Measurements from ENCODE around the gene CMTM8.

CMTM8 gene

DNA sequence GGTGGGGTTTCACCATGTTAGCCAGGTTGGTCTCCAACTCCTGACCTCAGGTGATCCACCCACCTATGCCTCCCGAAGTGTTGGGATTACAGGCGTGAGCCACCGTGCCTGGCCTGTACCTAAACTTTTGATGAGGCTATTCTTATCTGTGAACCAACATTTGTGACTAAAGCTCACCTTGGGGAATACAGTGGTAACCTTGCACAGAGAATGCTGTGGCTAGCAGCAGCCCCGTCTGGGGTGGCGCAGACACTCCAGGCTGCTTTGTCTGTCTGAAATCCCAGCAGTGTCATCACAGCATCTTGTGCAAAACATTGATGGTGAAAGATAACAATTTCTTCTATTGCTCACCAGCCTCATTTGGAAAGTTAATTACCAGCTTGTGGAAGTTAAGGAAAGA is 58.9 kb downstream of the CMTM8 start:
- Mint-ChIP-seq H3K27ac (no peak overlapping the region), H3K27me3 (no peaks in the 10 kb centered on the region), H3K4me1 (peaks cover 5 to 6% of the 10 kb centered on the region in 2 donors), H3K4me3 (no peak overlapping the region), H3K9me3 (no peaks in the 10 kb centered on the region), H3K36me3 (no peaks in the 10 kb centered on the region)
- DNase-seq (no peak), ATAC-seq (replicated peaks) (no peak)

- Mint-ChIP-seq H3K9me3 (no peaks in the 10 kb centered on the region), H3K4me3 (no peak overlapping the region), H3K4me1 (peaks cover 4 to 5% of the 10 kb centered on the region in 2 donors), H3K27ac (no peak overlapping the region), H3K36me3 (no peaks in the 10 kb centered on the region), H3K27me3 (peaks cover 2 to 3% of the 10 kb centered on the region in 2 donors)
- DNase-seq (no peak), ATAC-seq (replicated peaks) (no peak)
Measured at GRCh38 chr3:32301426-32301825, 62.9 kb downstream of the CMTM8 start.

DNA sequence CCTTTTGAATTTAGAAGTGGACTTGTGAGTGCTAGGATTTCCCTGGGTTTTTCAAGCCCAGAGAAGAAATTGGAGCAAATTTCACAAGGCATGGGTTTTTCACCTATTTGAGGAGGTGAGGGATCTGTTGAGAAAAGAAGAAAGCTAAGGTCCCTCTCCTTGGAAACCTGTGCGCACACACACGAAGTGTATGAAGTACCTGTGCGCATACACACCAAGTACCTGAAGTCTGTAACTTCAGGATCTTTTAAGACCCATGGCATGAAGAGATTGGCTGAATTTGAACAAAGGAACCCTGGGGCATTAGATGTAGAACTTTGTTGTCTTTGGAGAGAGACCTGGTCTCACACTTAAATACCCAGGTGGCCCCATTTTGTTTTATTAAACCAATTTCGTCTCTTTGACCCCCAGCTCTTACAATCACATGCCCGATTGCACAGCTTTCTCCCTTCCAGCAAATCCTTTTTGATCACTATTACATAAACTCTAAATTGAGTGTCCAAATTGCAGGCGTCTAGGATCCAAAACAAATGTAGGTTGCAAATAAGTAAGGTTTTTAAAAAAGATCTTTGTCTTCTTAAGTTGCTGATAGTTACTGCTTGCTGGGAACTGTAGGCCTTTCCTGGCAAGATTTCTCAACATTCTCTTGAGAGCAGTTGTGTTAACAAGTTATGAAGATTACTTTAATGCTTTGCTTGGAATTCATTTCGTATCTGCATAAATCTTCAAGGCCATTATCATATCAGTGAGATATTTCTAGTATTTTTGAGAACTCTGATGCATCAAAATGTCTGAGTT is 64.3 kb downstream of the CMTM8 start:
- Mint-ChIP-seq H3K4me1 (peaks cover 0 to 2% of the 10 kb centered on the region in 2 donors), H3K4me3 (no peak overlapping the region)
- no peak for DNase-seq

DNA sequence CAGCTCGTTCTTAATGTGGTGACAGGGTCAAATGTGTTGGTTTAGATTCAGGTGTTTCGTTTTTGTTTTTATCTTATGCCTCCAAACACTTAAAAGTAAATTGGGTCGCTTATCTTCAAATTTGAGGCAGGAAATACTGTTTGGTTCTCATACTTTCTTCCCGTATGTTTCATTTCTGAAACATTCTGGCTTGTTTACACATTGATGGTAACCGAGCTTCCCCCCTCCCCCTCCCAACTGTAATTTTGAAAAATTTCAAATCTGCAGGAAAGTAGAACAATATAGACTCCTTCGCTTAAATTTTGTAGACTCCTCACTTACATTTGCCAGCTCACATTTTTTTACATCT is 64.9 kb downstream of the CMTM8 start:
- Mint-ChIP-seq H3K4me3 (no peak overlapping the region), H3K36me3 (no peaks in the 10 kb centered on the region), H3K27me3 (peaks cover 3 to 6% of the 10 kb centered on the region in 2 donors), H3K9me3 (peaks cover 0 to 3% of the 10 kb centered on the region in 2 donors), H3K4me1 (peaks cover 0 to 2% of the 10 kb centered on the region in 2 donors), H3K27ac (no peak overlapping the region)
- ATAC-seq (replicated peaks) (no peak), DNase-seq (no peak)

More for the DNA sequence above, 64.3 kb downstream of the CMTM8 start:
- ATAC-seq (replicated peaks): no peak
- no peaks in the 10 kb centered on the region for H3K36me3 Mint-ChIP-seq
- peaks cover 0 to 3% of the 10 kb centered on the region in 2 donors for H3K9me3 Mint-ChIP-seq
- no peak overlapping the region for H3K27ac Mint-ChIP-seq
- peaks cover 3 to 6% of the 10 kb centered on the region in 2 donors for H3K27me3 Mint-ChIP-seq

GRCh38 chr3:32303977-32304881 is 65.7 kb downstream of the CMTM8 start:
- Mint-ChIP-seq H3K27me3 (peaks cover 3 to 6% of the 10 kb centered on the region in 2 donors), H3K36me3 (no peaks in the 10 kb centered on the region), H3K4me3 (no peak overlapping the region), H3K9me3 (peaks cover 0 to 3% of the 10 kb centered on the region in 2 donors), H3K27ac (no peak overlapping the region), H3K4me1 (peaks cover 0 to 2% of the 10 kb centered on the region in 2 donors)
- ATAC-seq (replicated peaks) (no peak), DNase-seq (no peak)

- Mint-ChIP-seq H3K4me1 (peaks cover 8 to 10% of the 10 kb centered on the region in 2 donors), H3K4me3 (no peak overlapping the region), H3K27me3 (peaks cover 6 to 10% of the 10 kb centered on the region in 2 donors), H3K9me3 (peaks cover 0 to 3% of the 10 kb centered on the region in 2 donors), H3K27ac (no peak overlapping the region), H3K36me3 (no peaks in the 10 kb centered on the region)
- DNase-seq (no peak), ATAC-seq (replicated peaks) (no peak)
Measured at GRCh38 chr3:32305361-32305876, 66.9 kb downstream of the CMTM8 start.

GRCh38 chr3:32306072-32306471 is 67.6 kb downstream of the CMTM8 start:
- Mint-ChIP-seq H3K36me3 (no peaks in the 10 kb centered on the region), H3K27ac (no peak overlapping the region), H3K4me3 (no peak overlapping the region), H3K27me3 (peaks cover 6 to 10% of the 10 kb centered on the region in 2 donors), H3K4me1 (peaks cover 8 to 10% of the 10 kb centered on the region in 2 donors), H3K9me3 (peaks cover 0 to 3% of the 10 kb centered on the region in 2 donors)
- ATAC-seq (replicated peaks): no peak
- DNase-seq: no peak

- no peaks in the 10 kb centered on the region for H3K36me3 Mint-ChIP-seq
- peaks cover 6 to 19% of the 10 kb centered on the region in 2 donors for H3K27me3 Mint-ChIP-seq
- peaks cover 16 to 17% of the 10 kb centered on the region in 2 donors for H3K4me1 Mint-ChIP-seq
- H3K9me3 Mint-ChIP-seq: peaks cover 0 to 3% of the 10 kb centered on the region in 2 donors
- no peak overlapping the region for H3K27ac Mint-ChIP-seq
- no peak for ATAC-seq (replicated peaks)
- H3K4me3 Mint-ChIP-seq: no peak overlapping the region
- DNase-seq: no peak
Measured at GRCh38 chr3:32307591-32307990, 69.1 kb downstream of the CMTM8 start.

- peaks cover 11 to 19% of the 10 kb centered on the region in 2 donors for H3K27me3 Mint-ChIP-seq
- peaks cover 17 to 25% of the 10 kb centered on the region in 2 donors for H3K4me1 Mint-ChIP-seq
- no peak for ATAC-seq (replicated peaks)
- H3K36me3 Mint-ChIP-seq: no peaks in the 10 kb centered on the region
- H3K4me3 Mint-ChIP-seq: no peak overlapping the region
- H3K9me3 Mint-ChIP-seq: peaks cover 0 to 3% of the 10 kb centered on the region in 2 donors
- no peak overlapping the region for H3K27ac Mint-ChIP-seq
- no peak for DNase-seq
Measured at GRCh38 chr3:32308378-32308777, 69.9 kb downstream of the CMTM8 start.

- DNase-seq (no peak), ATAC-seq (replicated peaks) (peak; percentile 81 to 82)
- H3K27me3 Mint-ChIP-seq: peaks cover 16 to 27% of the 10 kb centered on the region in 2 donors
- H3K9me3 Mint-ChIP-seq: peaks cover 0 to 3% of the 10 kb centered on the region in 2 donors
- no peak overlapping the region for H3K4me3 Mint-ChIP-seq
- H3K36me3 Mint-ChIP-seq: no peaks in the 10 kb centered on the region
- peaks cover 24 to 35% of the 10 kb centered on the region in 2 donors for H3K4me1 Mint-ChIP-seq
- no peak overlapping the region for H3K27ac Mint-ChIP-seq
Measured at GRCh38 chr3:32309654-32310242, 71.3 kb downstream of the CMTM8 start.

DNA sequence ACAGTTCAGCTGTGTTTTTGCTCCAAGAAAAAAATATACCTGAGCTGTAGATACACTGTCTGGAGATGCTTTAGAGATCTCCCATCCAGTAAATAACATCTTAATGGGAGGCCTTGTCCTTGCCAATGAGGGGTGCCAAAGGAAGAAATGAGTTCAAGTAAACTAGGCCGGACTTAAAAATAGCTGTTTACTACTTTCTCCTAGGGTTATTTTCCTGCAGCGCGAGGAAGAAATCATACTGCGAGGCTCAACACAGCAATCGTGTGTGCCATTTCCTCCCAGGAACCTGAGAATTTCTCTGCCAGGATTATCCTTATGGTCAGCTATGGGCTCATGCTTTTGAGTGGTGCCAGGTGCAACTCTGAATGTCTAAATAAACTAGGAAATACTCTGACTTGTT is 71.9 kb downstream of the CMTM8 start:
- H3K4me1 Mint-ChIP-seq: peaks cover 24 to 35% of the 10 kb centered on the region in 2 donors
- no peak for ATAC-seq (replicated peaks)
- H3K9me3 Mint-ChIP-seq: peaks cover 0 to 3% of the 10 kb centered on the region in 2 donors
- peaks cover 16 to 27% of the 10 kb centered on the region in 2 donors for H3K27me3 Mint-ChIP-seq
- no peak overlapping the region for H3K27ac Mint-ChIP-seq
- no peaks in the 10 kb centered on the region for H3K36me3 Mint-ChIP-seq
- no peak for DNase-seq
- H3K4me3 Mint-ChIP-seq: no peak overlapping the region

DNA sequence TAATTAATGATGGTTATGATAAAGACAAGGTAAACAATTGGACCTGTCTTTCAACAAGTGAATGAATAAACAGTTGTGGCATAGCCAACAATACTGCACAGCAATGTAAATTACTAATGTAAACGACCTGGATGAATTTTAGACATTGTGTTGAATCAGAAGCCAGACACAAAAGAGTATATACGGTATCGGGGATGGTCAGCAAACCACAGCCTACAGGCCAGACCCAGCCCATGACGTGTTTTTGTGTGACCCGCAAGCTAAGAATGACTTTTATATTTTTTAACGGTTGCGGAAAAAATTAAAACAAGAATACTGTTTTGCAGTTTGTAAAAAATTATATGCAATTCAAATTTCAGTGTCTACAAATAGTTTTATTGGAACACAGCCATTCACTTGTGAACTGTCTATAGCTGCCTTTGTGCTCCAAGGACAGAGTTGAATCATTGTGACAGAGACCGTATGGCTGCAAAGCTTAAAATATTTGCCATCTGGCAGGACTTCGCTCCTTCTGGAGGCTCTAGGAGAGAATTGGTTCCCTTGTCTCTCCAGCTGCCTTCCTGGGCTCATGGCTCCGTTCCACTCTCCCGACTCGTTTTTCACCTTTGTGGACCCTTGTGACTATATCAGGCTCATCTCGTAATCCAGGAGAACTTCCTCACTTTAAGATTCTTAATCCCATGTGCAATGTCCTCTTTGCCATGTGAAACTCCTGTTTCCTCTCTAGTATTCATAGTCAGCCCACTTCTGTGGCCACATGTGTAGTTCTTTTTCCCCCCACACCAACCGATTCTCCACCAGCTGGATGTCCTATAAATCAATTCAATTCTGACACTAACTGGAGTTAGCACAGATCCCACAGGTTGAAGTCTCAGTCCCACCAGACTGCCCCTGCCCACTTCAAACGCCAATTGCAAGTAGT is 72.7 kb downstream of the CMTM8 start:
- DNase-seq (no peak), ATAC-seq (replicated peaks) (no peak)
- no peak overlapping the region for H3K27ac Mint-ChIP-seq
- no peaks in the 10 kb centered on the region for H3K36me3 Mint-ChIP-seq
- H3K9me3 Mint-ChIP-seq: peaks cover 0 to 3% of the 10 kb centered on the region in 2 donors
- peaks cover 24 to 35% of the 10 kb centered on the region in 2 donors for H3K4me1 Mint-ChIP-seq
- H3K27me3 Mint-ChIP-seq: peaks cover 16 to 24% of the 10 kb centered on the region in 2 donors
- no peak overlapping the region for H3K4me3 Mint-ChIP-seq

DNA sequence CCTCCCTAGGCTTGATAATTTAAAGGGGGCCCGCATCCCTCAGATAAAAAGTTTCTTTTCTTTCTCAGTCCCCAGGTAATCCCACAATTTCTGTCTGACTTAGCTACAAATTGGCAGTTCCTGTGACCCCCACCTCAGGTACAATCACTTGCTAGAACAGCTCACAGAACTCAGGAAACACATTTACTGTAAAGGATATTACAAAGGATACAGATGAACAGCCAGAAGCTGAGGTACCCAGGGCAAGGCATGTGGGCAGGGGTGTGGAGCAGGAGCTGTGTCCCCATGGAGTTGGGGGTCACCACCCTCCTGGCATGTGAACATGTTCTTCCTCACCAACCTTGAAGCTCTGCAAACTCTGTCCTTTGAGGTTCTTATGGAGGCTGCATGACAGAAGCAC is 73.8 kb downstream of the CMTM8 start:
- H3K9me3 Mint-ChIP-seq: no peaks in the 10 kb centered on the region
- peaks cover 24 to 35% of the 10 kb centered on the region in 2 donors for H3K4me1 Mint-ChIP-seq
- peaks cover 11 to 28% of the 10 kb centered on the region in 2 donors for H3K27me3 Mint-ChIP-seq
- DNase-seq (no peak), ATAC-seq (replicated peaks) (no peak)
- no peaks in the 10 kb centered on the region for H3K36me3 Mint-ChIP-seq
- no peak overlapping the region for H3K27ac Mint-ChIP-seq
- H3K4me3 Mint-ChIP-seq: no peak overlapping the region
